GM21381 (cell line): ENCODE data around the gene TJP3.

ENCODE experiments used
- ATAC-seq: cut with Tn5 transposase; IDR thresholded peaks from one replicate; pipeline ENCODE4 v1.9.1; 2021; ENCODE audit warnings: mild to moderate bottlenecking, moderate library complexity; ENCODE audit not compliant: unreplicated experiment

TJP3 gene

GRCh38 chr19:3781603-3782002 lies 73.4 kb downstream of the TJP3 start:
- ATAC-seq, result no peak

- ATAC-seq, result no peak
These were observed 74.1 kb downstream of the TJP3 start for GRCh38 chr19:3782330-3782729.

- no peak for ATAC-seq
These were observed 74.7 kb downstream of the TJP3 start for GRCh38 chr19:3782903-3783302.

GRCh38 chr19:3783660-3784584 lies 75.7 kb downstream of the TJP3 start:
- ATAC-seq, result no peak

GRCh38 chr19:3784607-3785450 lies 76.6 kb downstream of the TJP3 start:
- no peak for ATAC-seq

DNA sequence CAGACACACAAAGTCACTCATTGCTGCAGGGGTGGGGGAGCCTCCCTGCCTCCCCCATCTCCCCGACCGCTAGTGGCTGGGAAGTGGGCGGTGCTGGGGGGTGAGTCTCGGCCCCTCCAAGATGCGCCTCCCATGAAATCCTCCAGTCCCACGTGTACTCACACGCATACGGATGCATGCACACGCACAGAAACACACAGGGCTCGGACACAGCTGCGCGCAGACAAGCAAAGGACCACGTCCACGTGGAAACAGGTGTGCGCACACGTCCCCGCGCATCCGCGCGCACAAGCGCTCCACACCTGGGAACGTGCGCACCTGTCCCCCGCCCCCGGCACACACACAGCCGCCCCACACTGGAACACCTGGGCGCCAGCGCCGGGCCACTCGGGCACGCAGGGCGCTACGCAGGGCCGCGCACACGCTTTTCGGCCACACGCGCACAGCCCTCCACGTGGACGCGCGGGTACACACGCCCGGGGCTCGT lies 77.3 kb downstream of the TJP3 start:
- no peak for ATAC-seq

GRCh38 chr19:3785938-3786824 lies 78.0 kb downstream of the TJP3 start, which contains the start of gene MATK:
TSS of gene MATK (minus strand) at chr19:3786381. CDS start at chr19:3785135, 1,246 bp downstream.
- ATAC-seq, result no peak

DNA sequence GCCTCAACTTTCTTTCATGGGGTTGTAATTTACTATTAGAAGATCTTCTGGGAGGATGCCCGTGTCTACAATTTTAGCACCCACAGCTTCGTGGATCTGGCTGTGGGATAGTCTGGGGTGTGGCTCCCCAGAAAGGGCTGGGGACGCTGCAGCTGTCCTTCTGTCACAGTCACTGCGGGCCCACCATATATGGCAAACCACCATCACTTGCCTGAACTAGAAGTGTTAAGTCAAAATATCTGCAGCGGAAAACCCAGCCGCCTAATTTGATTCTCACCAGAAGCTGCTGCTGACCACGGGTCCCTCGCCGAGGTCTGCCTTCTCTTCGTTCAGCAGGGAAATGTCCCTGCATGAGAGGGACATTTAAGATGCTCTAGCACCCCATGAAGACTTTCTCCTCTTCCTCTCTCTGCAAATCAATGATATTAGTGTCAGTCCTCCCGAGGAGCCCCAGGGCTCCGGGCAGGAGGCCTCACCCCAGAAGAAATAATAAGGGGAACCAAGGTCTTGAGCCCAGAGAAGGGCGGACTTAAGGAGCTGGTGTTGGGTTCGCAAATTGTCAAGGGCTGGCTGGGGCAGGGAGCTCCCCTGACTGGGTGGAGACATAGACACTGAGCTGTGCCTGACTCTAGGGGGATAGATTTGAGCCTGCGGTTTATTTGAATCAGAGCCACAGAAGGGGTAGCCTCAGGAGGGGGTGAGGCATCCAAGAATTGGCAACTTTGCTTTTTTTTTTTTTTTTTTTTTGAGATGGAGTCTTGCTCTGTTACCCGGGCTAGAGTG lies 81.0 kb downstream of the TJP3 start:
- ATAC-seq, result no peak

- no peak for ATAC-seq
These were observed 82.1 kb downstream of the TJP3 start for GRCh38 chr19:3790209-3790734.

- ATAC-seq, result no peak
These were observed 82.8 kb downstream of the TJP3 start for GRCh38 chr19:3790941-3791340.

DNA sequence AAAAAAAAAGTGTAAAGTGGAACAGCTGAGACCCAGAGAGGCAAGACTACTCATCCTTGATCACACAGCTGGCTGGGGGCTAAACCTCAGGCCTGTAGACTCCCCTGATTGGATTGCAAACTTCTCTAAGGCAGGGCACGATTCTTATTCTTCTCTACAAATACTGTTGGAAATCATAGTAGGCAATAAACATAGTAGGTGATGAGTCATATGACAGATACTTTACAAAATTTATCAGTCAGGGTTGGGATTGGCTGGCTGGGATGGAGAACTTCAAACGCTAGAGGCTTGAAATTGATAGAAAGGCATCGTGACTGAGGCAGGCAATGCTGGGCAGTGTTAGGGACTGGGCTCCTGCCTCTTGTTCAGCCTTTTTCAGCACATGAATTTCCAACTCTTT lies 83.9 kb downstream of the TJP3 start:
- ATAC-seq, result no peak

- ATAC-seq, result no peak
These were observed 85.6 kb downstream of the TJP3 start for GRCh38 chr19:3793799-3794198.

- ATAC-seq, result no peak
These were observed 88.2 kb downstream of the TJP3 start for GRCh38 chr19:3796358-3796757.

DNA sequence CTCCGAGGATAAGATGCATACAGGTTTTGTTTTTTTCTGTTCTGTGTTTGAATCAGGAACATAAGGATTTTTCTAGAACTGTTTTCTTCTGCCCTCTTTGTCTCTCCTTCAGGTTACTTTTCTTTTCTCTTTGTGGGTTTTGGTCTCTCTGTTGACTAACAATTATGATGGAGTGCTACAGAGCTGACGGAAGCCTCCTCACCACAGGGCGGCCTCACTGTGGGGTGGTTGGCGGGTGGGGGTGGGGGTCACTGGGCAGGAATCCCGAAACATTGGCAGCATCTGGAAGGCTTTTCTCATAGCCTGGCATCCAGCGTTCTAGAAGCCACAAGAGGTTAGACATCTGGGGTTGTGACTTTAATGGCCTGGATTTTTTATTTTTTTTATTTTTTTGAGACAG lies 90.0 kb downstream of the TJP3 start:
- ATAC-seq, result no peak
